Natural killer cell (primary cell): ENCODE results near the gene OR10A2. TPM values are rescaled to one million over a fixed set of nuclear protein-coding genes. Genes with fewer than 3 reads are reported as not detected.
"Not testable (repeated sequence)": the region's sequence is repeated elsewhere in the genome, so short reads cannot be mapped to it uniquely, and the experiment has no call there.

ENCODE experiments used
- ATAC-seq, 3 donors: fragments of 150-1000 bp in 2 of 3; fragments of 200-7000 bp in 1 of 3; cut with Tn5 transposase; 1 replicate in 1 of 3; 2 replicates in 2 of 3; pipeline ENCODE4 v1.10.0; 2021; ENCODE audit warnings: mild to moderate bottlenecking in 2 of 3, moderate library complexity in 2 of 3
- DNase-seq, 2 donors: peaks; one replicate each; pipeline versions ENCODE4 v3.0.0 to v3.0.0-alpha.2; 2013 to 2021; ENCODE audit warnings: mixed read lengths in 1 of 2
- H3K27ac ChIP-seq: one replicate; pipeline ENCODE4 v1.5.1; 2013; ENCODE audit warnings: mild to moderate bottlenecking, low read length
- H3K27me3 ChIP-seq: one replicate; pipeline ENCODE4 v1.6.1; 2013; ENCODE audit warnings: low read length; ENCODE audit not compliant: control insufficient read depth, insufficient read depth
- H3K36me3 ChIP-seq: one replicate; pipeline ENCODE4 v1.6.1; 2013; ENCODE audit warnings: low read length; ENCODE audit not compliant: control insufficient read depth, insufficient read depth
- H3K4me1 ChIP-seq: one replicate; pipeline ENCODE4 v1.6.1; 2013; ENCODE audit warnings: low read length; ENCODE audit not compliant: control insufficient read depth, insufficient read depth
- H3K4me3 ChIP-seq: one replicate; pipeline ENCODE4 v1.5.1; 2013; ENCODE audit warnings: low read length
- H3K9me3 ChIP-seq: one replicate; pipeline ENCODE4 v1.6.1; 2013; ENCODE audit warnings: low read length; ENCODE audit not compliant: control insufficient read depth, insufficient read depth
- H3K27ac Mint-ChIP-seq, 2 donors: one replicate each; pipeline ENCODE4 v1.8.0; 2022; ENCODE audit warnings: mild to moderate bottlenecking in 2 of 2, mixed read lengths in 2 of 2, moderate library complexity in 1 of 2
- H3K27me3 Mint-ChIP-seq, 2 donors: one replicate each; pipeline ENCODE4 v1.8.0; 2022; ENCODE audit warnings: low read depth in 2 of 2, mixed read lengths in 2 of 2
- H3K36me3 Mint-ChIP-seq: one replicate; pipeline ENCODE4 v1.8.0; 2022; ENCODE audit warnings: mixed read lengths
- H3K4me1 Mint-ChIP-seq, 2 donors: one replicate each; pipeline ENCODE4 v1.8.0; 2022; ENCODE audit warnings: mixed read lengths in 2 of 2
- H3K4me3 Mint-ChIP-seq: one replicate; pipeline ENCODE4 v1.8.0; 2022; ENCODE audit warnings: mild to moderate bottlenecking, moderate library complexity, mixed read lengths
- H3K9me3 Mint-ChIP-seq, 2 donors: one replicate each; pipeline ENCODE4 v1.8.0; 2022; ENCODE audit warnings: mixed read lengths in 2 of 2
- WGBS: methylation state at CpG from one replicate; pipeline ENCODE4 v1.1.7; 2013; ENCODE audit warnings: missing lambda C conversion rate; ENCODE audit not compliant: insufficient coverage; 5-methylcytosine and 5-hydroxymethylcytosine counted together
- intact Hi-C: fragments of 100-400 bp; cut with micrococcal nuclease; formaldehyde crosslinking; loops from one replicate; pipeline ENCODE4 v1.14.2; 2022
- total RNA-seq, 4 donors: library from RNA; stranded (reverse); fragments of 120-200 nt in 1 of 4; gene quantifications; one replicate each; pipeline versions ENCODE4 v1.2.3 to v1.2.4, GENCODE V29; 2013 to 2022
- TF ChIP-seq, protein P1 (sequence below): fragments of 200-600 bp; IDR thresholded peaks from one replicate; pipeline ENCODE4 v1.8.0; 2022; ENCODE audit warnings: antibody characterized with exemption

OR10A2 gene
- total RNA-seq, 3 donors from 2014 or later (not counting 1 experiment from before 2014, with no cell fraction given), result 0.05 TPM; not detected in 2

DNA sequence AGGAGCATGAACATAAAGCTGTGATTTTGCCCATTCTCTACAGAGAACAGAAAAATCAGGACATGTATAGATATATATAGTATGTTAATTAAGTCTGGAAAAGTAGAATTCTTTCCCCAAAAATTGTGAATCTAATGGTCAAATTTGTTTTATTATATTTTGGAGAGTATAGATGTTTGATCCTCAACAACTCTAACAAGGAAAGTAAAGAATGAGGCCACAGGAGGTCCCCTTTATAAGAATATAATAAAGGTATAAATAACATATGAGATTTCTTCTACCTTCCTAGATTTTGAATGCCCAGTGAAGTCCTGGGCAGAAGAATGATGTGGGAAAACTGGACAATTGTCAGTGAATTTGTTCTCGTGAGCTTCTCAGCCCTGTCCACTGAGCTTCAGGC is 13.5 kb downstream of the OR10A2 start, which contains the start of gene OR10A4:
OR10A4 (plus strand) TSS at position 301 of the 400 bp plus-strand sequence; CDS start at position 324, 23 bp downstream.
- Mint-ChIP-seq H3K27me3 (peaks cover 2 to 7% of the 10 kb centered on the region in 2 donors), H3K4me1 (no peaks in the 10 kb centered on the region), H3K9me3 (peaks cover 0 to 3% of the 10 kb centered on the region in 2 donors), H3K27ac (no peak within 1 kb of the TSS), H3K36me3 (no peaks in the 10 kb centered on the region), H3K4me3 (no peak within 1 kb of the TSS)
- whole genome bisulfite sequencing, result 94% methylated on average over 1 of the region's 1 CpG
- H3K4me1 ChIP-seq, result no peaks in the 10 kb centered on the region
- TF ChIP-seq, protein P1, sequence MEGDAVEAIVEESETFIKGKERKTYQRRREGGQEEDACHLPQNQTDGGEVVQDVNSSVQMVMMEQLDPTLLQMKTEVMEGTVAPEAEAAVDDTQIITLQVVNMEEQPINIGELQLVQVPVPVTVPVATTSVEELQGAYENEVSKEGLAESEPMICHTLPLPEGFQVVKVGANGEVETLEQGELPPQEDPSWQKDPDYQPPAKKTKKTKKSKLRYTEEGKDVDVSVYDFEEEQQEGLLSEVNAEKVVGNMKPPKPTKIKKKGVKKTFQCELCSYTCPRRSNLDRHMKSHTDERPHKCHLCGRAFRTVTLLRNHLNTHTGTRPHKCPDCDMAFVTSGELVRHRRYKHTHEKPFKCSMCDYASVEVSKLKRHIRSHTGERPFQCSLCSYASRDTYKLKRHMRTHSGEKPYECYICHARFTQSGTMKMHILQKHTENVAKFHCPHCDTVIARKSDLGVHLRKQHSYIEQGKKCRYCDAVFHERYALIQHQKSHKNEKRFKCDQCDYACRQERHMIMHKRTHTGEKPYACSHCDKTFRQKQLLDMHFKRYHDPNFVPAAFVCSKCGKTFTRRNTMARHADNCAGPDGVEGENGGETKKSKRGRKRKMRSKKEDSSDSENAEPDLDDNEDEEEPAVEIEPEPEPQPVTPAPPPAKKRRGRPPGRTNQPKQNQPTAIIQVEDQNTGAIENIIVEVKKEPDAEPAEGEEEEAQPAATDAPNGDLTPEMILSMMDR, result no peak
- no peak for DNase-seq
- H3K27ac ChIP-seq, result no peak within 1 kb of the TSS
- no peaks in the 10 kb centered on the region for H3K9me3 ChIP-seq
- intact Hi-C loops, result no loop called here
- H3K4me3 ChIP-seq, result no peak within 1 kb of the TSS
- no peaks in the 10 kb centered on the region for H3K36me3 ChIP-seq
- no peak for ATAC-seq
- H3K27me3 ChIP-seq, result no peaks in the 10 kb centered on the region

DNA sequence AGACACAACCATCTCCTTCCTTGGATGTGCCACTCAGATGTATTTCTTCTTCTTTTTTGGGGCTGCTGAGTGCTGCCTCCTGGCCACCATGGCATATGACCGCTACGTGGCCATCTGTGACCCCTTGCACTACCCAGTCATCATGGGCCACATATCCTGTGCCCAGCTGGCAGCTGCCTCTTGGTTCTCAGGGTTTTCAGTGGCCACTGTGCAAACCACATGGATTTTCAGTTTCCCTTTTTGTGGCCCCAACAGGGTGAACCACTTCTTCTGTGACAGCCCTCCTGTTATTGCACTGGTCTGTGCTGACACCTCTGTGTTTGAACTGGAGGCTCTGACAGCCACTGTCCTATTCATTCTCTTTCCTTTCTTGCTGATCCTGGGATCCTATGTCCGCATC is 14.1 kb downstream of the OR10A2 start:
- intact Hi-C loops, result no loop called here
- no peaks in the 10 kb centered on the region for H3K36me3 Mint-ChIP-seq
- H3K27ac Mint-ChIP-seq, result no peak overlapping the region
- TF ChIP-seq, protein P1, result no peak
- ATAC-seq (no peak), DNase-seq (no peak)
- no peaks in the 10 kb centered on the region for H3K4me1 Mint-ChIP-seq
- Histone ChIP-seq H3K4me1 (no peaks in the 10 kb centered on the region), H3K27me3 (no peaks in the 10 kb centered on the region), H3K9me3 (no peaks in the 10 kb centered on the region), H3K4me3 (no peak overlapping the region), H3K27ac (no peak overlapping the region), H3K36me3 (no peaks in the 10 kb centered on the region)
- no peak overlapping the region for H3K4me3 Mint-ChIP-seq
- 88% methylated on average over 3 of the region's 3 CpGs for WGBS
- H3K27me3 Mint-ChIP-seq, result peaks cover 5 to 11% of the 10 kb centered on the region in 2 donors
- peaks cover 0 to 3% of the 10 kb centered on the region in 2 donors for H3K9me3 Mint-ChIP-seq

DNA sequence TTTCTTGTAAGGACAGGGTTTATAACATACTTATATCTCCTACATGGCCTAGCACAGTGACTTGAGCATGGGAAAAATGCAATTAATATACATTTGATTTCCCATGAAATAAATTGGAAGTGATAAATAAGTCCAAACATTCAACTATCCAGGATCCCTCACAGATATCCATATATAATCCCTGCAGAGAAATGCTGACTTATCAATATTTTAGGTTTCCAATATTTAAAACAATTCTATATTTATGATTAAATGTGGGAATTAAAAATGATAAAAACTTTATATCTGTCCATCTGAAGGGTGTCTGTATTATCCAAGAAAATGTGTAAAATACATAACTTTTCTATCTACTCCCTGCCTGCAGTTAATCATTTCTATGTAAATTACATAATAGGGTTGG is 19.9 kb downstream of the OR10A2 start:
- Histone ChIP-seq H3K4me1 (no peaks in the 10 kb centered on the region), H3K27ac (no peak overlapping the region), H3K27me3 (peaks cover 2% of the 10 kb centered on the region), H3K36me3 (no peaks in the 10 kb centered on the region), H3K9me3 (no peaks in the 10 kb centered on the region), H3K4me3 (no peak overlapping the region)
- DNase-seq, result no peak
- Mint-ChIP-seq H3K36me3 (no peaks in the 10 kb centered on the region), H3K27me3 (peaks cover 12 to 26% of the 10 kb centered on the region in 2 donors), H3K27ac (no peak overlapping the region), H3K4me3 (no peak overlapping the region), H3K9me3 (no peaks in the 10 kb centered on the region), H3K4me1 (no peaks in the 10 kb centered on the region)
- no peak for ATAC-seq
- TF ChIP-seq, protein P1, result no peak
- intact Hi-C loops, result no loop called here

DNA sequence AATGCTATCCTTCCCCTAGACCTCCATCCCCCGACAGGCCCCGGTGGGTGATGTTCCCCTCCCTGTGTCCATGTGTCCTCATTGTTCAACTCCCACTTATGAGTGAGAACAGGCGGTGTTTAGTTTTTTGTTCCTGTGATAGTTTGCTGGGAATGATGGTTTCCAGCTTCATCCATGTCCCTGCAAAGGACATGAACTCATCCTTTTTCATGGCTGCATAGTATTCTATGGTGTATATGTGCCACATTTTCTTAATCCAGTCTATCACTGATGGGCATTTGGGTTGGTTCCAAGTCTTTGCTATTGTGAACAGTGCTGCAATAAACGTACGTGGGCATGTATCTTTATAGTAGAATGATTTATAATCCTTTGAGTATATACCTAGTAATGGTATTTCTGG is 24.9 kb downstream of the OR10A2 start:
- H3K27me3 ChIP-seq, H3K27ac ChIP-seq, DNase-seq, H3K9me3 Mint-ChIP-seq, H3K9me3 ChIP-seq, H3K27ac Mint-ChIP-seq, H3K4me1 Mint-ChIP-seq, H3K4me3 ChIP-seq, H3K4me1 ChIP-seq, intact Hi-C loops, ATAC-seq, H3K4me3 Mint-ChIP-seq, H3K36me3 ChIP-seq, H3K36me3 Mint-ChIP-seq: not testable (repeated sequence)
- WGBS, result 100% methylated on average over 4 of the region's 5 CpGs
- peaks cover 9 to 14% of the 10 kb centered on the region in 2 donors for H3K27me3 Mint-ChIP-seq
